K562 (cell line): ENCODE data around the gene GEMIN7. TPM values are rescaled to one million over a fixed set of nuclear protein-coding genes. Genes with fewer than 3 reads are reported as not detected.

Experiments used
- ATAC-seq: fragments of 200-7000 bp; cut with Tn5 transposase; 3 replicates; pipeline ENCODE4 v1.9.1; 2020; ENCODE audit warnings: moderate library complexity
- BruUV-seq: library from RNA; stranded (reverse); fragments of 400-500 nt; replicated peaks from 2 replicates; lab custom pipeline; 2021; lab: Mats Ljungman, UMichigan
- CTCF ChIA-PET: fragments of 300-600 bp; formaldehyde crosslinking; extraction: SDS; loops from one replicate; lab custom pipeline; 2021; ENCODE audit warnings: low intra/inter-chr PET ratio; lab: Yijun Ruan, JAX
- POLR2A ChIA-PET: fragments of 300-600, 350-650 bp; sonication (Branson Sonifier 250); formaldehyde crosslinking; extraction: SDS; loops from one replicate; lab custom pipeline; 2021; ENCODE audit warnings: antibody characterized with exemption, inconsistent platforms; lab: Yijun Ruan, JAX
- DNase-seq, 4 experiments: peaks; one replicate each; pipeline versions ENCODE4 v3.0.0 to v3.0.0-alpha.2; 2011 to 2018; ENCODE audit warnings: low spot score in 3 of 4, mixed read lengths in 3 of 4; ENCODE audit errors: extremely low read depth in 1 of 4
- FAIRE-seq: peaks from 2 replicates; lab custom pipeline; 2011; peaks lifted over from hg19 to GRCh38; lab: Jason Lieb, UNC
- H2AFZ ChIP-seq: 2 replicates; pipeline ENCODE4 v1.6.0; 2011; ENCODE audit warnings: low read depth, low read length, control low read depth, inconsistent platforms
- H3K27ac ChIP-seq: fragments of 200-600 bp; 3 replicates; pipeline ENCODE4 v1.8.0; 2011; ENCODE audit warnings: low read depth, mild to moderate bottlenecking, control low read depth, inconsistent platforms, low read length, moderate library complexity, mixed read lengths; ENCODE audit errors: extremely low read depth
- H3K27me3 ChIP-seq, 2 experiments: fragments of 300-600 bp in 1 of 2; 2 replicates in 1 of 2; 3 replicates in 1 of 2; pipeline versions ENCODE4 v1.6.0 to v1.8.0; 2011; ENCODE audit warnings: inconsistent platforms in 2 of 2, low read length in 2 of 2, mild to moderate bottlenecking in 1 of 2, mixed read lengths in 1 of 2, moderate library complexity in 1 of 2; ENCODE audit not compliant: control insufficient read depth in 2 of 2, insufficient read depth in 2 of 2
- H3K36me3 ChIP-seq: fragments of 300-600 bp; 3 replicates; pipeline ENCODE4 v1.8.0; 2011; ENCODE audit warnings: mild to moderate bottlenecking, low read length, inconsistent platforms; ENCODE audit not compliant: control insufficient read depth, insufficient read depth
- H3K4me1 ChIP-seq, 2 experiments: fragments of 200-600 bp in 1 of 2; replicated peaks in 1 of 2; 2 replicates in 1 of 2; 3 replicates in 1 of 2; pipeline versions ENCODE4 v1.5.1 to v1.8.0; 2011; ENCODE audit warnings: inconsistent platforms in 2 of 2, low read length in 2 of 2, mild to moderate bottlenecking in 1 of 2, mixed read lengths in 1 of 2, moderate library complexity in 1 of 2; ENCODE audit not compliant: control insufficient read depth in 2 of 2, insufficient read depth in 2 of 2
- H3K4me2 ChIP-seq: 2 replicates; pipeline ENCODE4 v1.6.1; 2011; ENCODE audit warnings: low read length, control low read depth, inconsistent platforms, mixed read lengths; ENCODE audit not compliant: insufficient read depth
- H3K4me3 ChIP-seq: fragments of 200-600 bp; sonication (generic), shearing (Covaris generic); 2 replicates; pipeline ENCODE4 v1.5.1; 2016; ENCODE audit warnings: control low read depth, inconsistent platforms
- H3K79me2 ChIP-seq: fragments of 200-600 bp; 3 replicates; pipeline ENCODE4 v1.8.0; 2011; ENCODE audit warnings: low read length, inconsistent platforms; ENCODE audit not compliant: control insufficient read depth, insufficient read depth
- H3K9ac ChIP-seq, 2 experiments: 2 replicates each; pipeline versions ENCODE4 v1.6.0 to v1.6.1; 2011; ENCODE audit warnings: low read depth in 2 of 2, low read length in 2 of 2, control low read depth in 1 of 2, inconsistent platforms in 1 of 2, mild to moderate bottlenecking in 1 of 2, mixed read lengths in 1 of 2; ENCODE audit not compliant: insufficient read depth in 1 of 2
- H3K9me1 ChIP-seq: one replicate; pipeline ENCODE4 v1.6.0; 2011; ENCODE audit warnings: inconsistent platforms, mild to moderate bottlenecking, low read length, moderate library complexity; ENCODE audit not compliant: control insufficient read depth, insufficient read depth
- H3K9me3 ChIP-seq: replicated peaks from 2 replicates; pipeline ENCODE4 v1.5.1; 2011; ENCODE audit warnings: low read depth, low read length, inconsistent platforms; ENCODE audit not compliant: control insufficient read depth, insufficient read depth
- H4K20me1 ChIP-seq: replicated peaks from 2 replicates; pipeline ENCODE4 v1.6.1; 2011; ENCODE audit warnings: low read length, inconsistent platforms, mixed read lengths; ENCODE audit not compliant: control insufficient read depth, insufficient read depth
- CREBBP ChIP-seq: IDR thresholded peaks from one replicate; pipeline ENCODE4 v1.6.1; 2012; ENCODE audit warnings: low read depth, mild to moderate bottlenecking, control low read depth, inconsistent platforms, low read length
- CSDE1 ChIP-seq, 2 experiments: fragments of 450-650 bp; IDR thresholded peaks; 2 replicates each; pipeline ENCODE4 v1.6.1; 2016; ENCODE audit warnings: mild to moderate bottlenecking in 1 of 2
- EGR1 ChIP-seq: fragments of 450-650 bp; conservative IDR thresholded peaks from 2 replicates; pipeline ENCODE4 v1.6.1; 2017; ENCODE audit warnings: mild to moderate bottlenecking
- HLTF ChIP-seq: fragments of 450-650 bp; IDR thresholded peaks from 2 replicates; pipeline ENCODE4 v1.6.1; 2016
- JUN ChIP-seq, 2 experiments: sonication (generic) in 1 of 2; formaldehyde crosslinking in 1 of 2; IDR thresholded peaks; 2 replicates each; pipeline versions ENCODE4 v1.6.1 to v1.8.0; 2012 to 2022; ENCODE audit warnings: borderline replicate concordance in 2 of 2, mild to moderate bottlenecking in 2 of 2, improper control_type of control experiment in 1 of 2, low read depth in 1 of 2, low read length in 1 of 2, missing genetic modification reagents in 1 of 2
- KDM1A ChIP-seq, 2 experiments: fragments of 450-650 bp; IDR thresholded peaks; 2 replicates each; pipeline ENCODE4 v1.6.1; 2016; ENCODE audit warnings: mild to moderate bottlenecking in 2 of 2
- MBD2 ChIP-seq: sonication (generic); IDR thresholded peaks from 2 replicates; pipeline ENCODE4 v1.6.1; 2016; ENCODE audit warnings: low read depth, borderline replicate concordance
- PTBP1 ChIP-seq: fragments of 200-400 bp; formaldehyde crosslinking; IDR thresholded peaks from 2 replicates; pipeline ENCODE4 v1.6.1; 2017; ENCODE audit warnings: low read depth, low read length
- RAD51 ChIP-seq: fragments of 450-650 bp; IDR thresholded peaks from 2 replicates; pipeline ENCODE4 v1.7.1; 2016; ENCODE audit warnings: low read depth, mild to moderate bottlenecking, borderline replicate concordance
- RCOR1 ChIP-seq, 2 experiments: IDR thresholded peaks; 2 replicates each; pipeline ENCODE4 v1.6.1; 2012; ENCODE audit warnings: low read depth in 2 of 2, low read length in 2 of 2, borderline replicate concordance in 1 of 2, improper control_type of control experiment in 1 of 2
- SPI1 ChIP-seq: IDR thresholded peaks from 2 replicates; pipeline ENCODE4 v1.6.1; 2011; ENCODE audit warnings: low read depth, low read length, control low read depth, borderline replicate concordance
- TRIM28 ChIP-seq: fragments of 450-650 bp; IDR thresholded peaks from 2 replicates; pipeline ENCODE4 v1.6.1; 2017
- XRCC4 ChIP-seq: IDR thresholded peaks from one replicate; pipeline ENCODE4 v1.6.1; 2011; ENCODE audit not compliant: insufficient read depth, insufficient read length; ENCODE audit errors: extremely low read depth
- ZNF134 ChIP-seq: fragments of 250-450 bp; sonication (Bioruptor Pico); conservative IDR thresholded peaks from 2 replicates; pipeline ENCODE4 v1.4.0; 2020
- ZNF174 ChIP-seq: fragments of 250-450 bp; sonication (Bioruptor Pico); IDR thresholded peaks from 2 replicates; pipeline ENCODE4 v1.4.0; 2020; ENCODE audit warnings: mild to moderate bottlenecking
- WGBS: fragments of 100-300 bp; shearing (Covaris generic); methylation state at CpG from one replicate; pipeline ENCODE4 v1.1.6; 2016; ENCODE audit warnings: low coverage, mixed read lengths; ENCODE audit not compliant: insufficient coverage; ENCODE audit errors: missing lambda C conversion rate; 5-methylcytosine and 5-hydroxymethylcytosine counted together
- in situ Hi-C: fragments of 300-500 bp; cut with MboI; formaldehyde crosslinking; loops from 4 replicates; pipeline ENCODE4 v1.15.0; 2018; ENCODE audit warnings: inconsistent platforms, mixed read lengths
- intact Hi-C: fragments of 100-400 bp; cut with micrococcal nuclease; formaldehyde crosslinking; loops from 2 replicates; pipeline ENCODE4 v1.14.2; 2022
- polyA plus RNA-seq, 8 experiments: library from polyadenylated mRNA; depleted of rRNA in 4 of 8; stranded (reverse) in 5 of 8; unstranded in 3 of 8; fragments of >200 nt; fragmentation: Nextera tagmentation in 2 of 8; fragmentation: Illumina TruSeq in 1 of 8; extraction: Ambion mirVana in 2 of 8; extraction: Trizol in 1 of 8; gene quantifications; 2 replicates each; pipeline versions ENCODE4 v1.2.1 to v1.2.3, GENCODE V29; 2011 to 2014; ENCODE audit warnings: inconsistent platforms in 1 of 8, missing spikeins in 1 of 8
- total RNA-seq, 7 experiments: library from RNA; depleted of rRNA in 6 of 7; stranded (reverse); fragments of >200 nt in 6 of 7; fragmentation: Illumina TruSeq in 2 of 7; extraction: Trizol in 2 of 7; gene quantifications; 2 replicates each; pipeline versions ENCODE4 v1.2.1 to v1.2.3, GENCODE V29; 2011 to 2021; ENCODE audit warnings: low replicate concordance in 1 of 7
- TF ChIP-seq, protein P1 (sequence below): fragments of 450-650 bp; conservative IDR thresholded peaks from 2 replicates; pipeline ENCODE4 v1.6.1; 2016; ENCODE audit warnings: missing genetic modification characterization, low read depth, mild to moderate bottlenecking, missing compliant biosample characterization, moderate library complexity
- TF ChIP-seq, protein P2 (sequence below): fragments of 450-650 bp; formaldehyde crosslinking; IDR thresholded peaks from 2 replicates; pipeline ENCODE4 v1.4.0; 2020; ENCODE audit warnings: mild to moderate bottlenecking, mixed read lengths
- TF ChIP-seq, protein P3 (sequence below): fragments of 150-350 bp; IDR thresholded peaks from 2 replicates; pipeline ENCODE4 v1.6.1; 2014; ENCODE audit warnings: low read depth, mild to moderate bottlenecking, low read length, borderline replicate concordance

The GEMIN7 gene
- total and polyA plus RNA-seq, 9 of the 15 experiments (the other 6 are each of a cell fraction or from before 2014, with no cell fraction given) = 23.1 to 124 (median 54.9) TPM

DNA sequence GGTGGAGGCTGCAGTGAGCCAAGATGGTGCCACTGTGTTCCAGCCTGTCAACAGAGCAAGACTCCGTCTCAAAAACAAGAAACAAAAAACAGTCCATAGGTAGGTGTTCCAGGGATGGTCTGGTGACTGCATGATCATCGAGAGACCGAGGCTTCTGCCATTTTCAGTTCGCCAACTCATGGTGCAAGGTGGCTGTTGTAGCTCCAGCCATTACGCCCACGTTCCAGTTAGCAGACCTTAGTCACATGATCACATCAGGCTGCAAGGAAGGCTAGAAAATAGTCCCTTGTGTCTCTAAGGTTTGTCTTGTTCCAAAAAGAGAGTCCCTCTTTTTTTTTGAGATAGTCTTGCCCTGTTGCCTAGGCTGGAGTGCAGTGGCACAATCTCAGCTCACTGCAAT is 43.3 kb upstream of the GEMIN7 start:
- H3K27me3 ChIP-seq = no peaks in the 10 kb centered on the region
- in situ Hi-C loops = no loop called here
- no peak overlapping the region for H3K4me2 ChIP-seq
- ChIA-PET POLR2A (no interaction called here), CTCF (no interaction called here)
- peaks cover 11 to 41% of the 10 kb centered on the region in 2 experiments; a peak in 4 of 5 replicates for H3K4me1 ChIP-seq
- ATAC-seq = no peak
- no peak for FAIRE-seq
- no peak overlapping the region for H3K4me3 ChIP-seq
- no peak overlapping the region for H2AFZ ChIP-seq
- intact Hi-C loops = no loop called here
- H3K9ac ChIP-seq = no peak overlapping the region
- no peak for DNase-seq
- 49% methylated on average over 6 of the region's 6 CpGs for WGBS
- H4K20me1 ChIP-seq = peaks cover 16% of the 10 kb centered on the region
- H3K27ac ChIP-seq = no peak overlapping the region
- peaks cover 11% of the 10 kb centered on the region for H3K36me3 ChIP-seq
- H3K79me2 ChIP-seq = peaks cover 19% of the 10 kb centered on the region
- H3K9me1 ChIP-seq = peaks cover 5% of the 10 kb centered on the region
- H3K9me3 ChIP-seq = peaks cover 6% of the 10 kb centered on the region
- no TSS peak for BruUV-seq
- TF ChIP-seq CSDE1 (IDR thresholded peaks at IDR 0.05) (no peak), MBD2 (no peak), RCOR1 (IDR thresholded peaks at IDR 0.05; ENCODE audit: borderline replicate concordance in 1 of 2, low read depth in 2 of 2, low read length in 2 of 2) (peak; percentile 45 to 85; a peak in 3 of 4 replicates), RAD51 (0 out of 2 replicates have a peak, but pooled peaks have one; percentile 17), EGR1 (peak; percentile 59), JUN (IDR thresholded peaks at IDR 0.05; ENCODE audit: borderline replicate concordance, low read depth, low read length) (no peak), JUN (CRISPR knock-in tag; IDR thresholded peaks at IDR 0.05; ENCODE audit: borderline replicate concordance) (no peak), KDM1A (IDR thresholded peaks at IDR 0.05) (peak; percentile 56 to 78; a peak in 3 of 4 replicates), ZNF134 (CRISPR knock-in tag) (no peak), CREBBP (no peak), TRIM28 (0 out of 2 replicates have a peak, but pooled peaks have one; percentile 36), PTBP1 (peak; percentile 96), XRCC4 (no peak), ZNF174 (no peak), SPI1 (no peak), HLTF (peak; percentile 98)
- TF ChIP-seq, protein P1, sequence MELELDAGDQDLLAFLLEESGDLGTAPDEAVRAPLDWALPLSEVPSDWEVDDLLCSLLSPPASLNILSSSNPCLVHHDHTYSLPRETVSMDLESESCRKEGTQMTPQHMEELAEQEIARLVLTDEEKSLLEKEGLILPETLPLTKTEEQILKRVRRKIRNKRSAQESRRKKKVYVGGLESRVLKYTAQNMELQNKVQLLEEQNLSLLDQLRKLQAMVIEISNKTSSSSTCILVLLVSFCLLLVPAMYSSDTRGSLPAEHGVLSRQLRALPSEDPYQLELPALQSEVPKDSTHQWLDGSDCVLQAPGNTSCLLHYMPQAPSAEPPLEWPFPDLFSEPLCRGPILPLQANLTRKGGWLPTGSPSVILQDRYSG (tag) = no peak
- TF ChIP-seq, protein P2, sequence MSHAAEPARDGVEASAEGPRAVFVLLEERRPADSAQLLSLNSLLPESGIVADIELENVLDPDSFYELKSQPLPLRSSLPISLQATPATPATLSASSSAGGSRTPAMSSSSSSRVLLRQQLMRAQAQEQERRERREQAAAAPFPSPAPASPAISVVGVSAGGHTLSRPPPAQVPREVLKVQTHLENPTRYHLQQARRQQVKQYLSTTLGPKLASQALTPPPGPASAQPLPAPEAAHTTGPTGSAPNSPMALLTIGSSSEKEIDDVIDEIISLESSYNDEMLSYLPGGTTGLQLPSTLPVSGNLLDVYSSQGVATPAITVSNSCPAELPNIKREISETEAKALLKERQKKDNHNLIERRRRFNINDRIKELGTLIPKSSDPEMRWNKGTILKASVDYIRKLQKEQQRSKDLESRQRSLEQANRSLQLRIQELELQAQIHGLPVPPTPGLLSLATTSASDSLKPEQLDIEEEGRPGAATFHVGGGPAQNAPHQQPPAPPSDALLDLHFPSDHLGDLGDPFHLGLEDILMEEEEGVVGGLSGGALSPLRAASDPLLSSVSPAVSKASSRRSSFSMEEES (CRISPR knock-in tag) = peak; percentile 78
- TF ChIP-seq, protein P3, sequence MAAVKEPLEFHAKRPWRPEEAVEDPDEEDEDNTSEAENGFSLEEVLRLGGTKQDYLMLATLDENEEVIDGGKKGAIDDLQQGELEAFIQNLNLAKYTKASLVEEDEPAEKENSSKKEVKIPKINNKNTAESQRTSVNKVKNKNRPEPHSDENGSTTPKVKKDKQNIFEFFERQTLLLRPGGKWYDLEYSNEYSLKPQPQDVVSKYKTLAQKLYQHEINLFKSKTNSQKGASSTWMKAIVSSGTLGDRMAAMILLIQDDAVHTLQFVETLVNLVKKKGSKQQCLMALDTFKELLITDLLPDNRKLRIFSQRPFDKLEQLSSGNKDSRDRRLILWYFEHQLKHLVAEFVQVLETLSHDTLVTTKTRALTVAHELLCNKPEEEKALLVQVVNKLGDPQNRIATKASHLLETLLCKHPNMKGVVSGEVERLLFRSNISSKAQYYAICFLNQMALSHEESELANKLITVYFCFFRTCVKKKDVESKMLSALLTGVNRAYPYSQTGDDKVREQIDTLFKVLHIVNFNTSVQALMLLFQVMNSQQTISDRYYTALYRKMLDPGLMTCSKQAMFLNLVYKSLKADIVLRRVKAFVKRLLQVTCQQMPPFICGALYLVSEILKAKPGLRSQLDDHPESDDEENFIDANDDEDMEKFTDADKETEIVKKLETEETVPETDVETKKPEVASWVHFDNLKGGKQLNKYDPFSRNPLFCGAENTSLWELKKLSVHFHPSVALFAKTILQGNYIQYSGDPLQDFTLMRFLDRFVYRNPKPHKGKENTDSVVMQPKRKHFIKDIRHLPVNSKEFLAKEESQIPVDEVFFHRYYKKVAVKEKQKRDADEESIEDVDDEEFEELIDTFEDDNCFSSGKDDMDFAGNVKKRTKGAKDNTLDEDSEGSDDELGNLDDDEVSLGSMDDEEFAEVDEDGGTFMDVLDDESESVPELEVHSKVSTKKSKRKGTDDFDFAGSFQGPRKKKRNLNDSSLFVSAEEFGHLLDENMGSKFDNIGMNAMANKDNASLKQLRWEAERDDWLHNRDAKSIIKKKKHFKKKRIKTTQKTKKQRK = 0 out of 2 replicates have a peak, but pooled peaks have one; percentile 44
